Renal pelvis (tissue), 12 donors: ENCODE data around the gene CROT. TPM values are rescaled to one million over a fixed set of nuclear protein-coding genes. Genes with fewer than 3 reads are reported as not detected.
"Not testable (repeated sequence)": the region's sequence is repeated elsewhere in the genome, so short reads cannot be mapped to it uniquely, and the experiment has no call there.

Source experiments
- DNase-seq: peaks from one replicate; pipeline ENCODE4 v3.0.0-alpha.2; 2013
- long read RNA-seq, 16 experiments: transcript quantifications; one replicate each; lab custom pipeline, GENCODE V29; 2026
- polyA plus RNA-seq, 3 donors: library from polyadenylated mRNA; unstranded; fragments of 120-200 nt; gene quantifications; one replicate each; pipeline ENCODE4 v1.2.1, GENCODE V29; 2013; ENCODE audit not compliant: insufficient read length in 3 of 3

CROT gene, protein sequence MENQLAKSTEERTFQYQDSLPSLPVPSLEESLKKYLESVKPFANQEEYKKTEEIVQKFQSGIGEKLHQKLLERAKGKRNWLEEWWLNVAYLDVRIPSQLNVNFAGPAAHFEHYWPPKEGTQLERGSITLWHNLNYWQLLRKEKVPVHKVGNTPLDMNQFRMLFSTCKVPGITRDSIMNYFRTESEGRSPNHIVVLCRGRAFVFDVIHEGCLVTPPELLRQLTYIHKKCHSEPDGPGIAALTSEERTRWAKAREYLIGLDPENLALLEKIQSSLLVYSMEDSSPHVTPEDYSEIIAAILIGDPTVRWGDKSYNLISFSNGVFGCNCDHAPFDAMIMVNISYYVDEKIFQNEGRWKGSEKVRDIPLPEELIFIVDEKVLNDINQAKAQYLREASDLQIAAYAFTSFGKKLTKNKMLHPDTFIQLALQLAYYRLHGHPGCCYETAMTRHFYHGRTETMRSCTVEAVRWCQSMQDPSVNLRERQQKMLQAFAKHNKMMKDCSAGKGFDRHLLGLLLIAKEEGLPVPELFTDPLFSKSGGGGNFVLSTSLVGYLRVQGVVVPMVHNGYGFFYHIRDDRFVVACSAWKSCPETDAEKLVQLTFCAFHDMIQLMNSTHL
- polyA plus RNA-seq, result 10 to 100 TPM; 25.3 to 44.5 (median 37.2) TPM
- long read RNA-seq, donor 1, transcript CROT-202 (4 exons, 1,213 nt), result major isoform, 8 of 13 reads
- long read RNA-seq, donor 1, transcript CROT-201 (18 exons, 3,175 nt), result minor isoform, 5 of 13 reads
- long read RNA-seq, donor 1, partial matches to known transcripts, result 0 of 13 reads
- long read RNA-seq, donor 1, other reads (novel, unspliced or antisense), result 0 of 13 reads
- long read RNA-seq, donor 2, transcript CROT-202 (4 exons, 1,213 nt), result major isoform, 5 of 30 reads
- long read RNA-seq, donor 2, partial matches to known transcripts, result 24 of 30 reads
- long read RNA-seq, donor 2, other reads (novel, unspliced or antisense), result 0 of 30 reads
- long read RNA-seq, donor 3, partial matches to known transcripts, result 11 of 14 reads
- long read RNA-seq, donor 3, other reads (novel, unspliced or antisense), result 0 of 14 reads
- long read RNA-seq, donor 4, partial matches to known transcripts, result 25 of 27 reads
- long read RNA-seq, donor 4, other reads (novel, unspliced or antisense), result 0 of 27 reads
- long read RNA-seq, donor 5, partial matches to known transcripts, result 0 of 2 reads
- long read RNA-seq, donor 5, other reads (novel, unspliced or antisense), result 0 of 2 reads
- long read RNA-seq, donor 6, transcript CROT-201 (18 exons, 3,175 nt), result major isoform, 7 of 8 reads
- long read RNA-seq, donor 6, partial matches to known transcripts, result 0 of 8 reads
- long read RNA-seq, donor 6, other reads (novel, unspliced or antisense), result 0 of 8 reads
- long read RNA-seq, donor 7, transcript CROT-201 (18 exons, 3,175 nt), result major isoform, 5 of 23 reads
- long read RNA-seq, donor 7, partial matches to known transcripts, result 16 of 23 reads
- long read RNA-seq, donor 7, other reads (novel, unspliced or antisense), result 0 of 23 reads
- long read RNA-seq, donor 8, partial matches to known transcripts, result 6 of 7 reads
- long read RNA-seq, donor 8, other reads (novel, unspliced or antisense), result 0 of 7 reads
- long read RNA-seq, donor 9, partial matches to known transcripts, result 0 of 7 reads
- long read RNA-seq, donor 9, other reads (novel, unspliced or antisense), result 0 of 7 reads
- long read RNA-seq, donor 10, transcript CROT-202 (4 exons, 1,213 nt), result major isoform, 6 of 27 reads
- long read RNA-seq, donor 10, partial matches to known transcripts, result 19 of 27 reads
- long read RNA-seq, donor 10, other reads (novel, unspliced or antisense), result 0 of 27 reads
- long read RNA-seq, donor 11, partial matches to known transcripts, result 0 of 4 reads
- long read RNA-seq, donor 11, other reads (novel, unspliced or antisense), result 0 of 4 reads
- long read RNA-seq, donor 12, transcript CROT-201 (18 exons, 3,175 nt), result major isoform, 8 of 15 reads
- long read RNA-seq, donor 12, transcript CROT-202 (4 exons, 1,213 nt), result minor isoform, 6 of 15 reads
- long read RNA-seq, donor 12, partial matches to known transcripts, result 0 of 15 reads
- long read RNA-seq, donor 12, other reads (novel, unspliced or antisense), result 0 of 15 reads
- long read RNA-seq, donor 13, partial matches to known transcripts, result 0 of 5 reads
- long read RNA-seq, donor 13, other reads (novel, unspliced or antisense), result 0 of 5 reads
- long read RNA-seq, donor 14, transcript CROT-202 (4 exons, 1,213 nt), result major isoform, 6 of 7 reads
- long read RNA-seq, donor 14, partial matches to known transcripts, result 0 of 7 reads
- long read RNA-seq, donor 14, other reads (novel, unspliced or antisense), result 0 of 7 reads
- long read RNA-seq, donor 15, partial matches to known transcripts, result 29 of 36 reads
- long read RNA-seq, donor 15, other reads (novel, unspliced or antisense), result 0 of 36 reads
- long read RNA-seq, donor 16, transcript CROT-201 (18 exons, 3,175 nt), result major isoform, 8 of 38 reads
- long read RNA-seq, donor 16, transcript CROT-202 (4 exons, 1,213 nt), result minor isoform, 7 of 38 reads
- long read RNA-seq, donor 16, partial matches to known transcripts, result 23 of 38 reads
- long read RNA-seq, donor 16, other reads (novel, unspliced or antisense), result 0 of 38 reads

DNA sequence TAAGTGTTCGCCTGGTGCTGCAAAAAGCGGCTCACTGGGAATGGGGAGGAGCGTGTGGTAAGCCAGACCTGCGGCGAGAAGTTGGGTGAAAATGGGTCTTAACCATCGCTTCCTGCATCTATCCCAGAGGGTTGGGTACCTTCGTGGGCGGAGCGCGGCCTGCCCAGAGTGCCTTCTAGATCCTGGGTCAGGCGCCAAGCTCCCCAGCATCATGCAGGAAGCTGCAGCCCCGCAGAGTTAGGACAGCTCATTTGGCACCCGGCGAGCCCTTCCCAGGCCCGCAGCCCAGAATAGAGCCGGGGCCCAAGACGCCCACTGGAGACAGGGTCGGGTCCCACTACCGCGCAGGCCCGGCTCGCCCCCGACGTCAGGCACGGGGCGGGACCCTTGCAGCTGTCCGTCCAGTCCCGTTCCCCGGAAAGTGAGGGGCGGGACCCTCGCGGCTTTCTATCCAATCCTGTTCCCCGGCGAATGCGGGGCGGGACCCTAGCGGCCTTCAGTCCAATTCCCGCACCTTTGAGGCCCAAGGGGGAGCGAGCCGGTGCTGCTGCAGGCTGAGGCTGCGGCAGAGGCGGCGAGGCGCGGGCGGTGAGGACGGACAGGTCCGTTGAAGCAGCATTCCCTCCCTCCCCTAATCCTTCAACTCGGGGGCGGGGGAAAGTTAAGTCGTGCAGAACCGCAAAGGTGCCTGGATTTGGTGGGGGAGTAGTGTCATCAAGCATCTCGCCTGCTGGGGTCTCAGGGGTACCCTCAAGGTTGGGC, at the start of gene CROT:
TSS of gene CROT (plus strand) at position 499 of the 762 bp plus-strand sequence. CDS start 3,405 bp downstream, outside the sequence.
- DNase-seq, result peak; percentile 97

DNA sequence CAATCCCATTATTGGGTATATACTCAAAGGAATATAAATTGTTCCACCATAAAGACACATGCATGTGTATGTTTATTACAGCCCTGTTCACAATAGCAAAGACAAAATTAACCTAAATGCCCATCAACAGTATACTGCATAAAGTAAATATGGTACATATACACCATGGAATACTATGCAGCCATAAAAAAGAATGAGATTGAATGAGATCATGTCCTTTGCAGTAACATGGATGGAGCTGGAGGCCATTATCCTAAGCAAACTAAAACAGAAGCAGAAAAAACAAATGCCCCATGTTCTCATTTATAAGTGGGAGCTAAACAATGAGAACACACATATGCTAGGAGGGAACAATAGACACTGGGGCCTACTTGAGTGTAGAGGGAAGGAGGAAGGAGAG, 44.7 kb upstream of the CROT start:
- no peak for DNase-seq

DNA sequence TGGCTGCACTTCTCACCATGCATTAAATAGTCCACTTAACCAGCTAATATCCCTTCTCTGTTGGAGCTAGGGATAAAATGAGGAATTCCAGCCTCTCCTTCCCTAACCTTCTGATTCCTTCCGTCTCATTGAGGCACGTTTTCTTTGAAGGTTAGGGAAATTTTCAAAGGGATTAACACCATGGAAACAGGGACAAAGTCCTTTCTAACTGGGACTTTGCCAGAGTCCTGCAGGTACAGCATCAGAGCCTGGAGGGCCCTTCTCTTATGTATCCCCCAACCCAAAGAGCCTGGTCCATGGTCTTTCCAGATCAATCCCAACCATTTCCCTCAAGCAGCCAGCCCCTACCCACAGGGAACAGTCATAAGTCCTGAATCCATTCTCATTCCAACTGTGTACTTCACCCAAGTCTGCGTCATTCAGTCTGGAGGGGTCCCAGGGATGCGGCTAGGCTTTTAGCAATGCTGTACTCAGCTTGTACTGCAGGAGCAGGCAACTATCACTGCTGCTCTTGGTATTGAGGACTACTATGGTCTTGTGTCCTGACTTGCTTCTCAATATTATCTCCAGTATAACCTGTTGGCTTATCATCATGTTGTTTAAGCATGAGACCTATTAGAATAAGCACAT, 34.6 kb upstream of the CROT start:
- DNase-seq, result no peak

DNA sequence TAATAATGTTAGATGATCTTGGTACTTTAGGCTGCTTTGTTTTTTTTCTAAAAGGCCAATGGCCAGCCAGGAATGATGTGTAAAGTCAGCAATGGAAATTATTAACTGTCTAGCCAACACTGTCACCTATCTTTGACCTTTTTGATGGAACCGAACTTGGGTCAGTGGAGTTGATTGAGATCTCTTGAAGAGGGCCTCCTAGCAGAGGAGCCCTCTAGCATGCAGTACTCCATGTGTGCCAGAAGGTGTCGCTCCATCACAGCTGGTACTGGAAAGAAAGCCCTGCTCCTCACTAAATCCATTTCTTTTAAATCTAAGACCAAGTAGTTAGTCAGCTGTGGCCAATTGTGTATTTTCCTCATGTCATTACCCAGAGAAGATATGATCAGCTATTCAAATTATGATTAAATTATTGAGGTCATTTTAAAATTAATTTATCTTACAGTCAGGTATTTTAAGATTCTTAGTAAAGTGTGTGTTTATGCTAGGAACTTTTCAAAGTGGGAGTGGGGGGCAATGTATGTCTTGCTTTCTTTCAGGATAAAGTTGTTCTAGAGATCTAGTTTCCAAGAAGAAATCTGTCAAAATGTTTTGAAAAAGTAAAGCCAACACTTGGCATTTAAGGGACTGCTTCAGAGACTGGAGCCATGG, 33.1 kb upstream of the CROT start:
- no peak for DNase-seq

- DNase-seq, result no peak
Measured at GRCh38 chr7:87316097-87316700, 29.3 kb upstream of the CROT start.

GRCh38 chr7:87316846-87317552, 28.5 kb upstream of the CROT start:
- no peak for DNase-seq

GRCh38 chr7:87317691-87318245, 27.7 kb upstream of the CROT start:
- DNase-seq, result no peak

GRCh38 chr7:87318741-87319140, 26.7 kb upstream of the CROT start:
- no peak for DNase-seq

GRCh38 chr7:87319154-87319581, 26.3 kb upstream of the CROT start:
- DNase-seq, result not testable (repeated sequence)

- DNase-seq, result no peak
Measured at GRCh38 chr7:87322912-87323311, 22.6 kb upstream of the CROT start.

DNA sequence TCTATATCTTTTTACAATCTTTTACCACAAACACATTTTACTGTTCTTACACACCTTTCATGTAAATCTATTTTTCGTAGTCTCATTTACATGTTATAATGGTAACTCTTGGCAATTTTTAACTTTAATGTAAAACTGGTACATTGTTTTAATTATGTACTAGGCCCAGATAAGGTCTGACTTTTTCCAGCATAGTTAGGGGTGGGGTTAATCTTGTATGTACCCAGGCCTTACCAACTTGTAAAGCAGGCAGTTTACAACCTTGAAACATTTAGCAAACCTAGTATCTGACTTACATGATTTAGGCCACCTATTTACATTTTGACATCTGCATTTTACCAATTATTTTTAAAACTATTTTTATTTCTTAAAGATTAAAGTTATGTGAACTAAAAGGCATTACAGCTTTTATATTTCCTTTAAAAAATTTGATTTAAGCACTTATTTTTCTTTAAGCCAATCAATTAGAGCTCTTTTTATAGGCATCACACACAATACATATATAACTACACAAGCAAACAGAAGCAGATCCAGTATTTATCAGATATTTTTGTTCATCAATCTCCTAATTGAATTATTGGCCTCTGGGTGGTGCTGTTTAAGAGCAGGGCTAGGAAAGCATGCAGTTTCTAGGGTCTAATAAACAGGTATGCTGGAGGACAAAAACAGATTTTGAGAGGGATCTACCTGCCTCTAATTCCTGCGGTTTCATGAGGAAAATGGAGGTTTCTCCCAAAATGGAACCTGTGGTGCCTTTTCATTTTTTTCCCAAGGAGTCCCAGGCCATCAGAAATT, 19.7 kb upstream of the CROT start:
- no peak for DNase-seq

GRCh38 chr7:87328281-87328680, 17.2 kb upstream of the CROT start:
- DNase-seq, result no peak

- no peak for DNase-seq
Measured at GRCh38 chr7:87330316-87330715, 15.1 kb upstream of the CROT start.

DNA sequence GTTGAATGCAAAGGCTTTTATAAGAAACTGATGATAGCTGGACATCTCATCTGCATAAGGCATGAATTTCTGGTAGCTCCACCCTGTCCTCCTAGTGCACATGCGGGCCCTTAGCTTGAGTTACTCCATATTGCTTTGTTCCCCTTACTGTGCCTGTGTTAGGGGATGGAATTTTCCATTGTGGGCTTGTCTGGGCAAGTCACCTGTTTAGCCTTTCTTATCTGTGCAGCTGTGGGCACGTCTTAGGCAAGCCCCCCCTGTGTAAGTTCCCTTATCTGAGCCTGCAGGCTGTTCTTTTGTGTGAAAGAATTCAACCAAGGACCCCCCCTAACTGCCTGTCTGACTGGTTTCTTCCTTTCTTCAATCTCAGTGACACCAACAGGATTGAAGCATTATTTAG, 14.5 kb upstream of the CROT start:
- no peak for DNase-seq
